Endothelial cell of umbilical vein (primary cell): ENCODE measurements around the gene GNAS.

ENCODE experiments used
- EZH2 ChIP-seq: IDR thresholded peaks from 2 replicates; pipeline ENCODE4 v1.6.1; 2012; ENCODE audit warnings: borderline replicate concordance, low read depth, mild to moderate bottlenecking, moderate library complexity, low read length, inconsistent platforms; ENCODE audit not compliant: severe bottlenecking
- GATA2 ChIP-seq: IDR thresholded peaks from 2 replicates; pipeline ENCODE4 v1.7.0; 2011; ENCODE audit warnings: low read depth, mild to moderate bottlenecking, moderate library complexity, mixed read lengths, low read length; ENCODE audit not compliant: insufficient read length, insufficient read depth
- POLR2A ChIP-seq: IDR thresholded peaks from 2 replicates; pipeline ENCODE4 v1.6.1; 2012; ENCODE audit warnings: low read depth, mild to moderate bottlenecking, control low read depth, low read length
- TF ChIP-seq, protein P1 (sequence below), 2 donors: IDR thresholded peaks; 1 replicate in 1 of 2; 2 replicates in 1 of 2; pipeline ENCODE4 v1.5.1; 2011; ENCODE audit warnings: low read length in 2 of 2, mild to moderate bottlenecking in 2 of 2, moderate library complexity in 2 of 2, control low read depth in 1 of 2, inconsistent platforms in 1 of 2, low read depth in 1 of 2; ENCODE audit not compliant: insufficient read depth in 1 of 2; ENCODE audit errors: extremely low read depth in 1 of 2

DNA sequence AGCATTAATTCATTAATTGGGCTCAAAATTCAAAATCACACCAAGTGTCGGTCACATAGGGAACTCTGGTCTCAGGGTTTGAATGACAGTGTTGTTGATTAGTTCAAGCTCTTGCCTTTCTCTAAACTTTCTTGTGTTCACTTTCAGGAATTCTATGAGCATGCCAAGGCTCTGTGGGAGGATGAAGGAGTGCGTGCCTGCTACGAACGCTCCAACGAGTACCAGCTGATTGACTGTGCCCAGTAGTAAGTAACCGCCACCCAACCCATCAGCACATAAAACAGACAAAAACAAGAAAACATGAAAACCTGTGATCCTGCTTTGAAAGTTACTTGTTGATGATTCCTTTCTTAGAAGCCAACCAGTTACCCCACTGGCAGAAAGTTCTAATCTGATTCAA, 52.7 kb downstream of the GNAS start:
- TF ChIP-seq POLR2A: no peak
- no peak for TF ChIP-seq EZH2
- TF ChIP-seq, protein P1, sequence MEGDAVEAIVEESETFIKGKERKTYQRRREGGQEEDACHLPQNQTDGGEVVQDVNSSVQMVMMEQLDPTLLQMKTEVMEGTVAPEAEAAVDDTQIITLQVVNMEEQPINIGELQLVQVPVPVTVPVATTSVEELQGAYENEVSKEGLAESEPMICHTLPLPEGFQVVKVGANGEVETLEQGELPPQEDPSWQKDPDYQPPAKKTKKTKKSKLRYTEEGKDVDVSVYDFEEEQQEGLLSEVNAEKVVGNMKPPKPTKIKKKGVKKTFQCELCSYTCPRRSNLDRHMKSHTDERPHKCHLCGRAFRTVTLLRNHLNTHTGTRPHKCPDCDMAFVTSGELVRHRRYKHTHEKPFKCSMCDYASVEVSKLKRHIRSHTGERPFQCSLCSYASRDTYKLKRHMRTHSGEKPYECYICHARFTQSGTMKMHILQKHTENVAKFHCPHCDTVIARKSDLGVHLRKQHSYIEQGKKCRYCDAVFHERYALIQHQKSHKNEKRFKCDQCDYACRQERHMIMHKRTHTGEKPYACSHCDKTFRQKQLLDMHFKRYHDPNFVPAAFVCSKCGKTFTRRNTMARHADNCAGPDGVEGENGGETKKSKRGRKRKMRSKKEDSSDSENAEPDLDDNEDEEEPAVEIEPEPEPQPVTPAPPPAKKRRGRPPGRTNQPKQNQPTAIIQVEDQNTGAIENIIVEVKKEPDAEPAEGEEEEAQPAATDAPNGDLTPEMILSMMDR (IDR thresholded peaks at IDR 0.05; ENCODE audit: extremely low read depth in 1 of 2, insufficient read depth in 1 of 2, low read depth in 1 of 2, low read length in 2 of 2): no peak
- no peak for TF ChIP-seq GATA2
